ENCODE results near the gene TNFRSF8. TPM values are rescaled to one million over a fixed set of nuclear protein-coding genes. Genes with fewer than 3 reads are reported as not detected.

The TNFRSF8 gene
- total RNA-seq, 2 donors from 2014 or later: 0.20 to 0.34 TPM

DNA sequence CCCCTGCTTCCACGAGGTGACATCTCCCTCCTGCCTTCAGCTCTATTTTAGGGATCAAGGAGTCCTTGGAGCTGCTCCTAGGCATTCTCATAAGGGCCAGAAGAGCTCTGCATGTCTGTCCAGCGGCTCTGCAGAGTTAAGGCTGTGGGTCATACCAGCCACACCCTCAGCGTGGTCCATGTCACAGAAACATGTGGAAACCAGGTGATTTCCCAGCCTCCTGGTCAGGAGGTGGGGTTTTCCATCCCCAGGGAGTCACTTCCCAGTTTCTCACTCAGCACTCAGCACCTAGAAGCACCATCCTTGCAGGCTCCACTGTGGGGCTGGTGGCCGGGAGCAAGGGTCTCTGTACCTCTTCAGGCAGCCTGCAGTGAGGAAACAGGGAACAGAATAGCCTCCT, 102.2 kb downstream of the TNFRSF8 start:
- DNase-seq (no peak), ATAC-seq (no peak)
- H3K4me1 Mint-ChIP-seq: peaks cover 66% of the 10 kb centered on the region
- no peak overlapping the region for H3K4me3 Mint-ChIP-seq
- H3K36me3 Mint-ChIP-seq (ENCODE audit: low read depth): peaks cover 9% of the 10 kb centered on the region
- H3K27me3 Mint-ChIP-seq: no peaks in the 10 kb centered on the region
- no peaks in the 10 kb centered on the region for H3K9me3 ChIP-seq (ENCODE audit: control insufficient read depth, low read length, poor library complexity, severe bottlenecking)
- no peak overlapping the region for H3K27ac Mint-ChIP-seq

DNA sequence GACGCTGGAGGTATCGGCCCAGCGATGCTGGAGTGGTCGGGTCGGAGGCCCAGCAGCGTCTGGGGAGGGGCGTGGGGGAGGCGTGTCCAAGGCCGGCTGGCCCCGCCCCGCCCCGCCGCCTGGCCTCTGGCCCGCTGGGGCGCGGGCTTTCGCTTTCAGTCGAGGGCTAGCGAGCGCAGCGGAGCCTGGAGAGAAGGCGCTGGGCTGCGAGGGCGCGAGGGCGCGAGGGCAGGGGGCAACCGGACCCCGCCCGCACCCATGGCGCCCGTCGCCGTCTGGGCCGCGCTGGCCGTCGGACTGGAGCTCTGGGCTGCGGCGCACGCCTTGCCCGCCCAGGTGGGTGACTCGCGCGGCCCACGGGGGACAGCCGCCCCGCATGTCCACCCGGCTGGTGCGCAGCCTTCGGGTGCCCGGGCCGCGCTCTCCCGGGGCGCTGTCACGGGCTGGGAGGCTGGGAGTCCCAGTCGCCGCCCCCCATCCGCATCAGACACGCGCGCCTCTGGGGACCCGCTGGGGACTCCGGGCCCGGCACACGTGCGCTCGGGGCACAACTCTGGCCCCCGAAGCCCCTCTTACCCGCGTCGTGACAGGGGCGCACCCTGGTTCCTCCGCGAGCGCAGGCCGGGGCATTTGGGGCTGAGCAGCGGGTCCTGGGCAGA, 103.9 kb downstream of the TNFRSF8 start, which contains the start of gene TNFRSF1B:
Gene TNFRSF1B, plus strand, starts transcription at position 158 of the 659 bp plus-strand sequence. Its CDS starts 101 bp downstream, at position 259.
- peak within 1 kb of the TSS; percentile 100 for H3K27ac Mint-ChIP-seq

DNA sequence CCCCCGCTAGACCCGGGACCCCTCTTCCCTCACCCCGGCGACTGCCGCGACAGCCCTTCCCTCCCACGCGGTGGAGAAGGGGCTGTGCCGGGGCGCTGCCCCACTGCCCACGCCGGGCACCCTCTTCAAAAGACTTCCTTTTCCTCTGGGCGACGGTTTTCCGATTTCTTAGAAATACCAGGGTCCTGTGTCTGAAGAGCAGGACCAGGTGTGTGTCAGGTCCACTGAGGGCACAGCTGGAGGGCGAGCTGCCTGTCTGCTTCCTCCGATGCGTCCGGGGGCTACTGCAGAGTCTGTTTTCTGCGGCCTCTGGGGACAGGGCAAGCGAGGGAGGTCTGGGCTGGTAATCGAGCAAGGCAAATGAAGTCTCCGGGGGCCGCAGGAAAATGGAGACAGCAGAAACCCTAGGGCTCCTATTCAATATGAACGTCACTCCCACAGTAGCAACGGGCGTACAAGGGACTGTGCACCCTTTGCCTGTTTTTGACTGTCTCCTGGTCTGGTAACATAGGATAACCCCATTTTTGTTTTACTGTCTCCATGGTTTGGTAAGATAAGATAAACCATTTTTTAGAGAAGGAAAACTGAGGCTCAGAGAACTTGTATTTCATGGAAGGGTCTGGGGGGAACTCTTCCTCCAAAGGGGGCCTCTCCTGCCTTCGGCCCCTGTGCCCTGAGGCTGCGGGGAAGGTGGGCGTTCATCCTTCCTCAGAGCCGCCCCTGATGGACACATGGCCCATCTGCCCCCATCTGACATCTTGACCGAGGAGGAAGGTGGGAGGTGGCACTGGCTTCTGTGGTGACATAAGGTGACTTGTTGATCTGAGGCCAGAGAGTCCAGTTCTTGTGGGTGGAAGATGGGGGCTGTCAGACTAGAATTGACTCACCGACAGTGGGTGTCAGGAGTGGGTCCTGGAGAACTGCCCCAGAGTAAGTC, 104.7 kb downstream of the TNFRSF8 start:
- H3K4me3 Mint-ChIP-seq: peak overlapping the region; percentile 100
- no peaks in the 10 kb centered on the region for H3K9me3 ChIP-seq (ENCODE audit: control insufficient read depth, low read length, poor library complexity, severe bottlenecking)
- ATAC-seq (peak; percentile 32), DNase-seq (no peak)
- H3K27me3 Mint-ChIP-seq: no peaks in the 10 kb centered on the region
- H3K4me1 Mint-ChIP-seq: peaks cover 65% of the 10 kb centered on the region
- peak overlapping the region; percentile 100 for H3K27ac Mint-ChIP-seq
- H3K36me3 Mint-ChIP-seq (ENCODE audit: low read depth): peaks cover 12% of the 10 kb centered on the region

More for the DNA sequence above, 103.9 kb downstream of the TNFRSF8 start, which contains the start of gene TNFRSF1B:
- DNase-seq (peak; percentile 54 to 67 (median 63)), ATAC-seq (peak; percentile 66)
- no peaks in the 10 kb centered on the region for H3K27me3 Mint-ChIP-seq
- H3K9me3 ChIP-seq (ENCODE audit: control insufficient read depth, low read length, poor library complexity, severe bottlenecking): no peaks in the 10 kb centered on the region
- H3K4me3 Mint-ChIP-seq: peak within 1 kb of the TSS; percentile 100
- peaks cover 12% of the 10 kb centered on the region for H3K36me3 Mint-ChIP-seq (ENCODE audit: low read depth)
- peaks cover 65% of the 10 kb centered on the region for H3K4me1 Mint-ChIP-seq

DNA sequence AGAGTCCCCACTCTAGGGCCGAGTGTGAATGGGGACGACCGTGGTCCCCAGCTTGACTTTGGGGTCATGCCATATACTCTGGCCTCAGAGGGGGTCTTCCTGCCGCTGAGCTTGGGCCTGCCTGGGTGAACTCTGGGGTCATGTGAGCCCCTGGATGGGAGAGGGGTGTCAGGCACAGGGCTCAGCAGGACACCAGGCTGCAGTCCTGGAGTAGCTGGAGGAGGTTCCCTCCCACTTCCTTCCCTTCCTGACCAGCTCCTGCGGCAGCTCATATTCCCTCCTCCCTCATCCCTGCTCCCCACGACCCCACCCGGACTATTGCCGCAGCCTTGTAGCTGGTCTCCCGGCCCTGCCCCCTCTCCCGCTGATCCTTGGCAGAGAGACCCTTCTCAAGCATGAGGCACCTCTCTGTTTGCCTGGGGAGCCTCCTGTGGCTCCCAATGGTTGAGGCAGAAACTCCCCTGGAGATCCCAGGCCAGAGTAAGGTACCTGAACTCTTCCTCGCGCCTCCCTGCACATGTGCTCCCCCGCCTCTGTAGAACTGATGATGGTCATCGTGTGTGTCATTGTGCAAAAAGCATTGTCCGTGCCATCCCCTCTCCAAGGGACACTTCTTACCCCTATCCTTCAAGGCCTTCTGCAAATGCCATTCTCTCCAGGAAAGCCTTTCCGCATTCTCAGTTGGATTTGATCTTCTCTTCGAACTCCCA, 105.5 kb downstream of the TNFRSF8 start:
- Mint-ChIP-seq H3K36me3 (ENCODE audit: low read depth) (peaks cover 13% of the 10 kb centered on the region), H3K27ac (peak overlapping the region; percentile 100), H3K4me3 (peak overlapping the region; percentile 100), H3K4me1 (peaks cover 67% of the 10 kb centered on the region), H3K27me3 (no peaks in the 10 kb centered on the region)
- DNase-seq: no peak
- ATAC-seq: no peak
- H3K9me3 ChIP-seq (ENCODE audit: control insufficient read depth, low read length, poor library complexity, severe bottlenecking): no peaks in the 10 kb centered on the region

DNA sequence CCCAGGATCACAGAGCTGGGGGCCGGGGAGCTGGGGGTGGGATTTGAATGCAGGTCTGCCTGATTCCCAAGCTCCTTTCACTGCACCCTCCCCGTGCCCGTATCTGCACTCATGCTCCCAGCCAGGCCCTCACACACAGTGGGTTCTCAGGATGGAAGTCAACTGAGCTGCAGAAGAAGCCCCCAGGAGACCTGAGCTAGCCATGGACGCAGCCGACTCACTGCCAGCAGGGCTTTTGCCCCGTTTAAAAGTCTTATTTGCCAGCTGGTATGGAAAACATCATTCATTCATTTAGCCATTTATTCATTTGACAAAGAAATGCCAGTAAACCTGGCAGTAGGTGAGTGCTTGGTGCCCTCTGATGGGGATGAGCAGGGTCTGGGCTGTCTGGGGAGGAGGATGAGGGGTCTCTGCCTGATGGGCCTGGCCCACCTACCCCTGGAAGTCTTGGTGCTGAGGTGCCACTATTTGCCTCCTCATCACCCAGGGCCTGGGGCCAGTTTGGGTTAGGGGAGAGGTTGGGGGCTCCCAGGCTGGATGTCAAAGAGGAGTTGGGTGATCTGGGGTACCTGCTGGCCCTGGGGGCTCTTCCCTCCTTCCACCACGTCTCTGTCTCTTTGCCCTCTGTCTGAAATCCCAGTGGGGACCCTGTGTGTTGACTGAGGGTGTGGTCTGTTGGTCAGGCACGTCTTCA, 106.5 kb downstream of the TNFRSF8 start:
- Mint-ChIP-seq H3K4me1 (peaks cover 66% of the 10 kb centered on the region), H3K27me3 (no peaks in the 10 kb centered on the region), H3K27ac (peak overlapping the region; percentile 100), H3K36me3 (ENCODE audit: low read depth) (peaks cover 15% of the 10 kb centered on the region), H3K4me3 (peak overlapping the region; percentile 100)
- H3K9me3 ChIP-seq (ENCODE audit: control insufficient read depth, low read length, poor library complexity, severe bottlenecking): no peaks in the 10 kb centered on the region
- DNase-seq: no peak
- no peak for ATAC-seq

DNA sequence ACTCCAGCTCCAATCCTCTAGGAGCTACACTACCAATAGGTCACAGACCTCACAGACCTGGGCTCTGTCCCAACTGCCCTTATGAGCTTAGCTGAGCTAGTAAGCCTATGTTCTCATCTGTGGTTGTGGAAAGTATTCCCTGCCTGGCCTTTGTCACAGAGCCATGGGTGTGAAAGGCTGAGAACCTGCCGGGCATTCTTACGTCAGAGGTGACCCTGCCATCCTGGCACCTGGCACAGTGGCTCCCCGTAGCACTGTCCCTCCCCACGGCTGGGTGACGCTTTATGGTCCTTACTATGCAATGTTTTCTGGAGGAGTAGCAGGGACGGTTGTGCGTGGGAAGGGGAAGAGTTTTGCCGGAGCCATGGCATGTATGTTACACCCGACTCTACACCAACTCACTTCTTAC, 107.2 kb downstream of the TNFRSF8 start:
- ATAC-seq: no peak
- Mint-ChIP-seq H3K27me3 (no peaks in the 10 kb centered on the region), H3K4me1 (peaks cover 69% of the 10 kb centered on the region), H3K4me3 (peak overlapping the region; percentile 100), H3K27ac (peak overlapping the region; percentile 100), H3K36me3 (ENCODE audit: low read depth) (peaks cover 15% of the 10 kb centered on the region)
- no peaks in the 10 kb centered on the region for H3K9me3 ChIP-seq (ENCODE audit: control insufficient read depth, low read length, poor library complexity, severe bottlenecking)
- DNase-seq: no peak

DNA sequence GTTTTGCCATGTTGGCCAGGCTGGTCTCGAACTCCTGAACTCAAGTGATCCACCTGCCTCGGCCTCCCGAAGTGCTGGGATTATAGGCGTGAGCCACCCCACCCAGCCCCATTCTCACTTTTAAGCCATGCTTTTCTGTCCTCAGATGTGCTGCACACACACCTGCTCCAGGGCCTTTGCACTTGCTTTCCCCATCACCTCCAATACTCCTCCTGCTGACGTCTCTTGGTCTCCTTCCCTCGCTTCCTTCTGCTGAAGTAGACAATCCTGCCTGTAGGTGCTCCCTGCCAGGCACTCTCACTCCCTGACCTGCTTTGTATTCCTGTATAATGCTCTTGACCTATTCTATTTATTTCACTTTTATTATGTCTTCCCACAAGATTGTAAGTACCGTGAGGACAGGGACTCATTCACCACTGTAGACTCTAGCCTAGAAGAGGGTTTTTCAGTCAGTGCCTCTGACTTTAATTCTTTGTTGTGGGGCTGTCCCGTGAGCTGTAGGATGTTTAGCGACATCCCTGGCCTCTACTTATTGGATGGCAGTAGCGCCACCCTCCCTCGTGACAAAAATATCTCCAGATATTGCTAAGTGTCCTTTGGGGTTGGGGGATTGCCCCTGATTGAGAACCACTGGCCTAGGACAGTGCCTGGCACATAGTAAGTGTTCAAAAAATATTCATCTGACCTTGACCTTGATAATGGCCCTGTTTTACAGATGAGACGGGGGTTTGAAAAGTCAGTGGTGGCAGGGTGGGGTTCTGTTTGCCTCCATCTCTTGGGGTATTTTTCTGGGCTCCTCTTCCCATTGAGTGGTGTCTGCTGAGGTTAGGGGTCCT, 108.3 kb downstream of the TNFRSF8 start:
- Mint-ChIP-seq H3K27me3 (no peaks in the 10 kb centered on the region), H3K27ac (peak overlapping the region; percentile 100), H3K4me1 (peaks cover 72% of the 10 kb centered on the region), H3K36me3 (ENCODE audit: low read depth) (peaks cover 15% of the 10 kb centered on the region), H3K4me3 (peak overlapping the region; percentile 65)
- DNase-seq (peak in 2 of 3 donors; percentile 28 to 35), ATAC-seq (peak; percentile 35)
- H3K9me3 ChIP-seq (ENCODE audit: control insufficient read depth, low read length, poor library complexity, severe bottlenecking): no peaks in the 10 kb centered on the region

DNA sequence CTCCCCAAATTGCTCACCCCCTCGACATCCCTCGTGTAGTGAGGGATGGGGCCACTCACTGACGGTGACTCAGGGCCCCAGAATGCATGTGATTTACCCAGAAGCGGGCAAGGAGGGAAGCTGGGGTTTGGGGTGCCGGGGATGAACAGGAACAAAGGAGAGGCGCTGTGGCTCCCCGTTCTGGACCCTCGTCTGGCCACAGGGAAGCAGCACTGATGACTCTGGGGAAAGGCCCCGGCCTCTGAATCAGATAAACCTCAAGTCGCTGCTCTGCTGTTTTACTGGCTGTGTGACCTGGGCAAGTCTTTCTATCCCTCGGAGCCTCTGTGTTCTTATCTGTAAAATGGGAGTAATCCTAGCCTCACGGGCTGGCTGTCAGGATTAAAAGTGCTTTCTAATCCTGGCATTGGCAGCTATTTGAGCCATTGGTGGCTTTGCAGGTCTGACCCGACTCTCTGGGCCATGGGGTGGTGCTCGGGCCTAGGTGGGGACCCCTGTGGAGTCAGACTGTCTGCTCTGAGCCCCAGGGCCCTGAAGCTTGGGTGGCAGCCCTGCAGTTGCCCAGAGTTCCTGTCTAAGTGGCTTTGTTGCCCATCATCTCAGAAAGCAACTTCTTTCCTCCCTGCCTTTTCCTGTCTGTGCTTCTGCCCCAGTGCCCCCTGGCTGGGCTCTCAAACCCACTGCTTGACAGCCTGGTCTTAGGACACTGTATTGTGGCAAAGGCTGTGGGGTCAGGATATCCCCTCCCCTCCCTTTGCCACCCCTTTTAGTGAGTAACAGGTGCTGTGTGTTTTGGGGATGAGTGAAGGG, 109.1 kb downstream of the TNFRSF8 start:
- H3K27ac Mint-ChIP-seq: peak overlapping the region; percentile 100
- no peaks in the 10 kb centered on the region for H3K9me3 ChIP-seq (ENCODE audit: control insufficient read depth, low read length, poor library complexity, severe bottlenecking)
- H3K36me3 Mint-ChIP-seq (ENCODE audit: low read depth): peaks cover 15% of the 10 kb centered on the region
- peak overlapping the region; percentile 65 for H3K4me3 Mint-ChIP-seq
- peaks cover 74% of the 10 kb centered on the region for H3K4me1 Mint-ChIP-seq
- ATAC-seq: peak; percentile 3
- DNase-seq: peak in 2 of 3 donors; percentile 47 to 69
- no peaks in the 10 kb centered on the region for H3K27me3 Mint-ChIP-seq

DNA sequence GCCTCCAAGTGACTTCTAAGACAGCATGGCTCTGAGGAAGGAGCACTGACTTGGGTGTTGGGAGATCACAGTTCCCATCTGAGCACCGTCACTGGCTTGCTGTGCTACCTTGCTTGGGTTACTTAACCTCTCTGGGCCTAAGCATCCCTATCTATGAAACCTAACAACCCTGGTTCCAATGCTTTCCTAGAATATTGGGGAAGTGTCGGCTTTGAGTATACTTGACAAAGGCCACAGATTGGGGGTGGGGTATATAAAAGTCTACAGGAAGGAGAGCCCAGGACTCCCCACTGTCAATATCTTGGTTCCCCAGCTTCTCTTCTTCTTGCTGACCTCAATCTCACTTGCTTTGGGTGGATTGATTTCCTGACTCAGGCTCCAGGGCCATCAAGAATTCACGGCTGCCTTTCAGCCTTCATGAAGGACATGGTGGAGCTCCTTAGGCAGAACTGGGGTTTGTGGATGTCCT, 110.0 kb downstream of the TNFRSF8 start:
- ATAC-seq (no peak), DNase-seq (no peak)
- H3K27ac Mint-ChIP-seq: peak overlapping the region; percentile 100
- H3K27me3 Mint-ChIP-seq: no peaks in the 10 kb centered on the region
- H3K36me3 Mint-ChIP-seq (ENCODE audit: low read depth): peaks cover 11% of the 10 kb centered on the region
- H3K4me1 Mint-ChIP-seq: peaks cover 76% of the 10 kb centered on the region
- H3K4me3 Mint-ChIP-seq: peak overlapping the region; percentile 65
- H3K9me3 ChIP-seq (ENCODE audit: control insufficient read depth, low read length, poor library complexity, severe bottlenecking): no peaks in the 10 kb centered on the region

DNA sequence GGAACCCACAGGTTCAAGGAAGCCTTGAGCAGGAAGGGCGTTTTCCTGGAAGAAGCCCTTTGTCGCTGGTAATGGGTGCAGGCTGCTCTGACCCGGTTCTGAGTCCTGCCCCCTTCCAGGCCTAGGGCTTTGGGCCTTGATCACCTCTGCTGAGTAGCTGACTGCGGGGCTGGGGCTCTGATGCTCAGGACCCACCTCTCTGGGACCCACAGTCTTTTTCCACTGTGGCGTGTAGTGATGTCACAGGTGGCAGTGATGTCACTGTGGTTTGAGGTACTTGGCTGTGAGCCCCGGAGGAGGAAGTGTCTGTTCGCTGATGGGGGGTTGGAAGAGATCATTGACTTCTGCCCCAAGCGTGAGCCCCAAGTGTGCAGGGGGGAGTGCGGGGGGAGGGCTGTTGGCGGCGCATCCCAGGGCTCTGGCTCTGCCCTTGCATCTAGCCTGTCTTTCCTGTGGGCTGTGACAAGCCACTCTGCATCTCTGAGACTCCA, 110.6 kb downstream of the TNFRSF8 start:
- Mint-ChIP-seq H3K27ac (peak overlapping the region; percentile 100), H3K4me3 (peak overlapping the region; percentile 65), H3K4me1 (peaks cover 80% of the 10 kb centered on the region), H3K27me3 (no peaks in the 10 kb centered on the region), H3K36me3 (ENCODE audit: low read depth) (peaks cover 10% of the 10 kb centered on the region)
- no peaks in the 10 kb centered on the region for H3K9me3 ChIP-seq (ENCODE audit: control insufficient read depth, low read length, poor library complexity, severe bottlenecking)
- DNase-seq (peak; percentile 71 to 89 (median 87)), ATAC-seq (peak; percentile 65)

Data from T-helper 17 cell (primary cell).